Uterus (tissue), 2 donors: ENCODE results near the gene NMNAT2.

Experiments used
- CTCF ChIP-seq, 4 experiments: fragments of 200-600 bp in 2 of 4; fragments of 450-650 bp in 2 of 4; sonication (generic) in 2 of 4; IDR thresholded peaks; one replicate each; pipeline ENCODE4 v1.5.1; 2016 to 2019; ENCODE audit warnings: antibody characterized with exemption in 4 of 4, mild to moderate bottlenecking in 2 of 4, moderate library complexity in 1 of 4
- POLR2A ChIP-seq, 2 donors: fragments of 450-650 bp; IDR thresholded peaks; one replicate each; pipeline ENCODE4 v1.6.1; 2016; ENCODE audit warnings: antibody characterized with exemption in 2 of 2, mild to moderate bottlenecking in 1 of 2, moderate library complexity in 1 of 2

- TF ChIP-seq CTCF (IDR thresholded peaks at IDR 0.05) (no peak), POLR2A (IDR thresholded peaks at IDR 0.05) (no peak)
Observed at GRCh38 chr1:183200451-183200850, 217.7 kb downstream of the NMNAT2 start.
